Rectal smooth muscle tissue (tissue), 1 donor: ENCODE measurements around the gene CP.

Source experiments
- H3K27ac ChIP-seq: one replicate; pipeline ENCODE4 v1.7.0; 2013; ENCODE audit warnings: low read depth, low read length, inconsistent platforms
- H3K27me3 ChIP-seq: one replicate; pipeline ENCODE4 v1.7.0; 2013; ENCODE audit warnings: low read length; ENCODE audit not compliant: control insufficient read depth, insufficient read depth
- H3K36me3 ChIP-seq: one replicate; pipeline ENCODE4 v1.7.0; 2013; ENCODE audit warnings: low read length; ENCODE audit not compliant: control insufficient read depth, insufficient read depth
- H3K4me1 ChIP-seq: one replicate; pipeline ENCODE4 v1.7.0; 2013; ENCODE audit warnings: low read length; ENCODE audit not compliant: control insufficient read depth, insufficient read depth
- H3K4me3 ChIP-seq: one replicate; pipeline ENCODE4 v1.7.0; 2013; ENCODE audit warnings: low read length
- H3K9ac ChIP-seq: one replicate; pipeline ENCODE4 v1.7.0; 2013; ENCODE audit warnings: low read length

Gene CP

DNA sequence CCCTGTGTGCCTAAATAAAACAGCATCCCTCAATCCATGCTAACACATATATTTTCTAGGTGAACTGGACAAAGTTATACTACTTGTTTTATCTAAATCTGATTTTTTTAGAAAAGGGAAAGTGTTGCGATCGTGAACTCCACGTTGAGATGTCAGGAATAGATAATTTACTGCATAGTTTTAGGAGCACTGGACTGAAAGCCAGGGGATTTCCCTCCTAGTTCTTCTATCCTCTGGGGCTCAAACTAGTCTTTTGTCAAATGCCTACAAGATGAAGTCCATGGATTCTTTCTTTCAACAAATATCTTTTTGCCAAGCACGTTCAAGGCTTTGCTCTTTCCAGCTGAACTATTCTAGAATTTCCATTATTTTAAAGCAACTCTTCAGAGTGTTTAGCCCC, 92.8 kb downstream of the CP start:
- H3K27me3 ChIP-seq = no peaks in the 10 kb centered on the region
- peak overlapping the region; percentile 79 for H3K27ac ChIP-seq
- H3K9ac ChIP-seq = peak overlapping the region; percentile 29
- peak overlapping the region; percentile 90 for H3K4me3 ChIP-seq
- H3K36me3 ChIP-seq = no peaks in the 10 kb centered on the region
- H3K4me1 ChIP-seq = peaks cover 4% of the 10 kb centered on the region

GRCh38 chr3:149122721-149123578, 98.7 kb downstream of the CP start:
- Histone ChIP-seq H3K9ac (no peak overlapping the region), H3K27me3 (no peaks in the 10 kb centered on the region), H3K4me1 (peaks cover 2% of the 10 kb centered on the region), H3K36me3 (no peaks in the 10 kb centered on the region), H3K4me3 (no peak overlapping the region), H3K27ac (no peak overlapping the region)
